ENCODE data around the gene RBM8A.

Gene RBM8A

DNA sequence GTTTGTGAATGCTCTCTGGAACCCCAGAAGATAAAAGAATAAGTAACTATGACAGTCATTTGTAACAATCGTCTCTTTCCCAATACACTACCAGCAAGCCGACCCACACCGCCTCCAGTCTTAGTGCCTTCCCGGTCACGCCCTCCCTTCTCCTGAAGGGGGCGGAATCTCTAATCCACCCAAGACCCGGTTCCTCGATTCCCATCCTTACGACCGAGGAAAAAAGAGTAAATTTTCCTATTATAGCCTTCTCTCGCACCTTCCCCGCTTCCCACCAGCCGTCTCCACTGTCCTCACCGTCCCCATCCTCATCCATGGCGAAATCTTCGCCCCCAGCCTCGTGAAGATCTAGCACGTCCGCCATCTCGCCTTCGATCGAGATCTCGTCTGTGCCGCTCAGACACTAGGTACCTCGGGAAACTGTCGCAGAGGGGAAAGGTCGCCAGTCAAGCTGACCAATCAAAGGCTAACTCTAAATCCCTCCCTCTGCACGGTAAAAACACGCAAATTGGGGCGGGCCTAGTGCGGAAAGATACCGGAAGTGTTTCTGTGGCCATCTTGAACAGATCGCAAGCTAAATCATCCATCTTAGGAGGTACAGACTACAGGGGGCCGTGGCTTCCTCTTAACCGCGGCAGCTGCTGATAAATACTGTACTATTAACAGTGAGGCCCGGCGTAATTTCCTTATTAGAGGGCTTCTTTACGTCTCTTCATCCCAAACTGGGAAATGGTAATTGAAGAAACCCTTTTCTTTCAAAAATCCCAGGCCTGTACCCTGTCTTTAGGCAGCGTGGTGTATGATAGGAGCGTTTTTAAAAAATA, at the start of gene RBM8A:
RBM8A (minus strand) TSS at position 422 of the 824 bp plus-strand sequence; CDS start at position 364, 58 bp downstream.
- DNase-seq (ENCODE audit: low spot score): peak; percentile 97

GRCh38 chr1:145977016-145977415, 49.7 kb upstream of the RBM8A start:
- no peak for DNase-seq (ENCODE audit: low spot score)

DNA sequence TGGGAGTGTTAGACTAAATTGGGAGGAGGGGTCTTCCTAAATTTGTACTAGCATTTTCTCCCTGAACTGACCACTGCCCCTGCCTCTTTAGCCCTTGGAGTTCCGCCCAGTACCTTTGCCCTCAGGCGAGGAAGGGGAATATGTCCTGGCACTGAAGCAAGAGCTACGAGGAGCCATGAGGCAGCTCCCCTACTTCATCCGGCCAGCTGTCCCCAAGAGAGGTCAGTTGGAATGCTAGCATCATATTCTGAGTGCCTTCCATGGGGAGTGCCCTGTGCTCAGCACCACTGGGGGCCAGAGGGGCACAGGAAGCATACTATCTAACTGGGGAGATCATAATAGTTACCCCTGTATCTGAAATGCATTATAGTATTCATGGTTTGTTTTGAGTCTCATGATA, 47.9 kb upstream of the RBM8A start:
- DNase-seq (ENCODE audit: low spot score): no peak

- DNase-seq (ENCODE audit: low spot score): no peak
Observed at GRCh38 chr1:145974721-145975120, 47.4 kb upstream of the RBM8A start.

GRCh38 chr1:145972580-145972979, 45.3 kb upstream of the RBM8A start:
- DNase-seq (ENCODE audit: low spot score): no peak

DNA sequence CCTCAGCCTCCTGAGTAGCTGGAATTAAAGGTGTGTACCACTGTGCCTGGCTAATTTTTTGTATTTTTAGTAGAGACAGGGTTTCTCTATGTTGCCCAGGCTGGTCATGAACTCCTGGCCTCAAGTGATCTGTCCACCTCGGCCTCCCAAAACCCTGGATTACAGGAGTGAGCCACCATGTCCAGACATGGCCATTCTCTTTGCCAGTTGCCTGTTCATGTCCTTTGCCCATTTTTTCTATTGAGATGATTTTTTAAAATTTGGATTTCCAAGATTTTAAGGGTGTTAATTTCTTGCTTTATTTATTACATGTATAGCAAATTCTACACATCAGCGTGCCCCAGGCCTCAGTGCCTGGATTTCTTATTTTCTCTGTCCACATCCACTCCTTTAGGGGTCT, 40.0 kb upstream of the RBM8A start:
- no peak for DNase-seq (ENCODE audit: low spot score)

GRCh38 chr1:145965119-145965744, 37.9 kb upstream of the RBM8A start:
- DNase-seq (ENCODE audit: low spot score): no peak

DNA sequence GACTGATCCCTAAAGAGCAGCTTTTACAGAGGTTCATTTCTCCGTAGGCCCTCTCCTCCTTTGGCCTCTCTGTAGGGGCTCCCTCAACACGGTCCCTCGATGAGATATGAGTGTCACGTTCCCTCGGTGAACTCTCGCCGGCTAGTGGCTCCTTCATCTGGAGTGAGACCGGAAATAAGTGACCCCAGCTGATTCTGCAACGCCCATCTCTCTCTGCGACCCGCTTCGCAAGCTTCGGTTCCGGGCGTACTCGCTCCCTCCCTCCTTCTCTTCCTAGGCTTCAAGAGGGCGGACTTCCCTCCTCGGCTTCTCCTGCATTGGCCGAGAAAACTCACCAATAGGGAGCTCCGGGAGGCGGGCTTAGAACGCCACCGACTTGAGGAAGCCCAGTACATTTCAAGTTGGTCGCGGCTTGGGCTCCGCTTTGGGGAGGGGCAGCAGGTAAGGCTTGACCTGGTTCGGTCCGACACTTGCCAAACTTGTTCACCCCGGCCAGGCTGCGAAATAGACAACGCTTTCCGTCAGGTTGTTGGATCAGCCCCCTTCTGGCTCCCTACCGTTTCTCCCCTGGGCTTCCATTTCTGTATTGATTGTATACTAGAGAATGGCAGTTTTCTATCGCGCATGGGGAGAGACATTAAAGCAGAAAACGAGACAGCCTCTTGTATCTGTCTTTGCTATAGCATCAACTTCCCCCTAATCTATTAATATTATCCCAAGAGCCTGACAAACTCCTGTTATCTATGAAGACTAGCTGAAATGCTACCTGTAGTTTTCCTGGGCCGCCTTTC, 37.2 kb upstream of the RBM8A start, which contains the start of the genes ANKRD34A and POLR3GL:
ANKRD34A (minus strand) TSS at position 248 of the 791 bp plus-strand sequence. CDS start 2,816 bp downstream, outside the sequence.
POLR3GL (plus strand) TSS at position 363 of the 791 bp plus-strand sequence. CDS start 10,176 bp downstream, outside the sequence.
- peak; percentile 94 for DNase-seq (ENCODE audit: low spot score)

- no peak for DNase-seq (ENCODE audit: low spot score)
Observed at GRCh38 chr1:145963265-145964019, 36.2 kb upstream of the RBM8A start.

DNA sequence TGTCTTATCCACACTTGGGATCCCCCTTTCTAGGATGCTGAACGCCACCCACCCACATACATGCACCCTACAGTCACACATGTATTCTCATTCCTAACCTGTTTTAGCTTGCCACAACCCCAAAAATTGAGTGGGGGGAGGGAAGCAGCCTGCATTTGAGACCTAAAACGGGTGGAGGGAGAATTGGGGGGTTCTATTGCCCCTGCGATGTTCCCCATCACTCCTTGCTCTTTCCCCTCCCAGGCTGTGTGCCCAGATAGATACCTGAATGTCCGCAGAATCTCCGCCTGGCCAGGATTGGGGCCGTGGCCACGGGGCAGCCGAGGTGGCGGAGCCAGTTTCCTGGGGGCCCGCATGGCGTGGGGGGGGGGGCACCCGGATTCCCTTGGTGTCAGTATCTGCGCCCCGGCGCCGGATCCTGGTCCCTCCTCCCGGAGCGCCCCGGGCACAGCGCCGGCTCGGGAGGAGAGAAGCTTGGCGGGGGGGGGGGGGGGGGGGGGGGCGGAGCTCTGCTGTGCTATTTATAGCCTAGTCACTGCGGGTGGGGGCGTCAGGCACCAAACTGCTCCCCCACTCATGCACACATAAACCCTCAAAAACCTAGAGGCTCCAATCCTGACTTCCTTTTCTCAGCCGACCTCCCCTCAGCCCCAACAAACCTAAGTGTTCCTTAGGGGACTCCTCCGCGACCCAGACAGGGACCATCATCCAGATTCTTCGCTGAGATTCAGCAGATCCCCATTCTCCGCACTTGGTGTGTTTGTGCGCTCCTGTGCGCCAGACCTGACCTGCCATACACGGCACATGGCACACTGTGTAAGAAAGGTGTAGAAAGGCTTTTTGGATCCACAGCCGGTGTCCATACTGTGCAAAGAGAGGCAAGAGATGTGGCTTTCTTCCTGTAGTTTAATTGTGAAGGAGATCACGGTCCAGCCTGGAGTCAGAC, 35.1 kb upstream of the RBM8A start:
- DNase-seq (ENCODE audit: low spot score): no peak

GRCh38 chr1:145961425-145962156, 34.3 kb upstream of the RBM8A start:
- DNase-seq (ENCODE audit: low spot score): no peak

GRCh38 chr1:145961109-145961424, 33.8 kb upstream of the RBM8A start:
- no peak for DNase-seq (ENCODE audit: low spot score)

DNA sequence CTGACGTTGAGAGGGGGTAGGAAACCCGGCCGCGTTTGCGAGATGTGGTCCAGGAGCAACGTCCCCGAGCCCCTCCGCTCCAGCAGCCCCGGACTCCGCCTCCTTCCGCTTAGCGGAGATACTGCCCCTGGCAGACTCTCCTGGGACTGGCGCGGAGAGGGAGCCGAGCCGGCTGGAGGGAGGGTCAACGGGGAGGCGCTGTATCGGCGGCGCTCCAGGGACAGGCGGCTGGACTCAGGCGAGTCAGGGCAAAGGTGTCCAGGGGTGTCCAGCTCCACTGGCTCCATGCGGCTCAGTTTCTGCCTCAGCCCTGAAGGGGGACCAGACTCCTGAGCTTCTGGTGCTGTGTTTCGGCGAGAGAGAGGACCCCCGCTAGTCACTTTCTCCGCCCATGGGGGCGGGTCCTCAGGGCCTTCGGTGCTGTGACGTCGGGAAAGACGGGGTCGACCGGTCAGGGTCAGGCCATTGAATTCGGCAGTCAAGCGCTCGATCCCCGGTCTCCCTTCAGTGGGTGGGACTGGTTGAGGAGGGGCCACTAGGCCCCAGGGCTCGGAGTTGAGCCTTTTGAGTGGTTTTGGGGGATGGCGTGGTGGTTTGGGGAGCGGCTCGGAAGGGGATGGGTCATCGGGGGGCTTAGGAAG, 33.3 kb upstream of the RBM8A start:
- no peak for DNase-seq (ENCODE audit: low spot score)

GRCh38 chr1:145959957-145960467, 32.7 kb upstream of the RBM8A start:
- no peak for DNase-seq (ENCODE audit: low spot score)

DNA sequence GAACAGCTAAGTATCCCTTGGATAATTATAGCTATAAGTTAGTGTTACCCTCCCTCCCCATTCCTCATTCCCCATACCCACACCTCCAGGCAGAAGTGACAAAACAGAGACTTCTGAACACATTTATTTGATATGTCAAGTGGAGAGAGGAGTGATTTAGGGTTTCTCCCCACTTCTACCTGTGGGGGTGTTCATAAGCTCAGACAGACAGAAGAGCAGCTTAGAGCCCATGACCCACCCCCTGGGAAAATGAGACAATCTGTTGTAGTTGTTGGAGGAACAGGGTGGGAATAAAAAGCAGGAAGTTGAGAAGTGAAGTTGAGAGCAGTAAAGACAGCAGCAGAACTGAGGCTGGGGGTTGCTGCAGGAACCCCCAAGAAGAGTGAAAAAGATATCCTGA, 32.0 kb upstream of the RBM8A start:
- DNase-seq (ENCODE audit: low spot score): no peak

- DNase-seq (ENCODE audit: low spot score): no peak
Observed at GRCh38 chr1:145958734-145959133, 31.4 kb upstream of the RBM8A start.

GRCh38 chr1:145957443-145958319, 30.4 kb upstream of the RBM8A start, which contains the start of gene LIX1L:
Gene LIX1L, minus strand, starts transcription at chr1:145958017. Its CDS starts 90 bp downstream, at chr1:145957927.
- DNase-seq (ENCODE audit: low spot score): peak; percentile 93

GRCh38 chr1:145956781-145957442, 29.6 kb upstream of the RBM8A start:
- no peak for DNase-seq (ENCODE audit: low spot score)

Data from CD4-positive, alpha-beta T cell treated with Interleukin-15 for 4 hours (primary cell).